Effector memory CD8-positive, alpha-beta T cell (primary cell): ENCODE measurements around the gene APBB2.
"Not testable (repeated sequence)": the region's sequence is repeated elsewhere in the genome, so short reads cannot be mapped to it uniquely, and the experiment has no call there.

Source experiments
- ATAC-seq: fragments of 150-1000 bp; cut with Tn5 transposase; replicated peaks from 2 replicates; pipeline ENCODE4 v1.10.0; 2021; ENCODE audit warnings: mild to moderate bottlenecking, moderate library complexity
- DNase-seq, 3 experiments: peaks; one replicate each; pipeline ENCODE4 v3.0.0; 2021
- H3K27ac Mint-ChIP-seq, 2 donors: one replicate each; pipeline ENCODE4 v1.8.0; 2022; ENCODE audit warnings: mild to moderate bottlenecking in 2 of 2, mixed read lengths in 2 of 2, moderate library complexity in 2 of 2
- H3K27me3 Mint-ChIP-seq, 2 donors: one replicate each; pipeline ENCODE4 v1.8.0; 2022; ENCODE audit warnings: mixed read lengths in 2 of 2
- H3K36me3 Mint-ChIP-seq: one replicate; pipeline ENCODE4 v1.8.0; 2022; ENCODE audit warnings: mild to moderate bottlenecking, moderate library complexity, mixed read lengths; ENCODE audit not compliant: insufficient read depth
- H3K4me1 Mint-ChIP-seq, 2 donors: one replicate each; pipeline ENCODE4 v1.8.0; 2022; ENCODE audit warnings: low read depth in 2 of 2, mixed read lengths in 2 of 2
- H3K4me3 Mint-ChIP-seq, 2 donors: one replicate each; pipeline ENCODE4 v1.8.0; 2022; ENCODE audit warnings: mild to moderate bottlenecking in 2 of 2, mixed read lengths in 2 of 2, moderate library complexity in 2 of 2
- H3K9me3 Mint-ChIP-seq, 2 donors: one replicate each; pipeline ENCODE4 v1.8.0; 2022; ENCODE audit warnings: mixed read lengths in 2 of 2

Gene APBB2

GRCh38 chr4:40831146-40831907 is 383.0 kb downstream of the APBB2 start:
- no peaks in the 10 kb centered on the region for H3K4me1 Mint-ChIP-seq
- H3K4me3 Mint-ChIP-seq, result no peak overlapping the region
- no peaks in the 10 kb centered on the region for H3K36me3 Mint-ChIP-seq
- H3K27ac Mint-ChIP-seq, result no peak overlapping the region
- H3K27me3 Mint-ChIP-seq, result peaks cover 21 to 54% of the 10 kb centered on the region in 2 donors
- ATAC-seq (no peak), DNase-seq (no peak)
- no peaks in the 10 kb centered on the region for H3K9me3 Mint-ChIP-seq

- no peak overlapping the region for H3K27ac Mint-ChIP-seq
- H3K4me1 Mint-ChIP-seq, result no peaks in the 10 kb centered on the region
- no peaks in the 10 kb centered on the region for H3K36me3 Mint-ChIP-seq
- no peaks in the 10 kb centered on the region for H3K9me3 Mint-ChIP-seq
- ATAC-seq, result no peak
- H3K4me3 Mint-ChIP-seq, result no peak overlapping the region
- DNase-seq, result no peak
- peaks cover 21 to 60% of the 10 kb centered on the region in 2 donors for H3K27me3 Mint-ChIP-seq
Observed at GRCh38 chr4:40829586-40829985, 384.8 kb downstream of the APBB2 start.

GRCh38 chr4:40828661-40829060 is 385.7 kb downstream of the APBB2 start:
- no peaks in the 10 kb centered on the region for H3K36me3 Mint-ChIP-seq
- DNase-seq, result no peak
- H3K9me3 Mint-ChIP-seq, result no peaks in the 10 kb centered on the region
- no peak overlapping the region for H3K27ac Mint-ChIP-seq
- ATAC-seq, result no peak
- H3K4me1 Mint-ChIP-seq, result no peaks in the 10 kb centered on the region
- peaks cover 21 to 55% of the 10 kb centered on the region in 2 donors for H3K27me3 Mint-ChIP-seq
- H3K4me3 Mint-ChIP-seq, result no peak overlapping the region

GRCh38 chr4:40827758-40828157 is 386.6 kb downstream of the APBB2 start:
- Mint-ChIP-seq H3K36me3 (no peaks in the 10 kb centered on the region), H3K9me3 (no peaks in the 10 kb centered on the region), H3K27me3 (peaks cover 22 to 50% of the 10 kb centered on the region in 2 donors), H3K27ac (no peak overlapping the region), H3K4me3 (no peak overlapping the region), H3K4me1 (no peaks in the 10 kb centered on the region)
- ATAC-seq (no peak), DNase-seq (no peak)

GRCh38 chr4:40826821-40827220 is 387.5 kb downstream of the APBB2 start:
- ATAC-seq (no peak), DNase-seq (no peak)
- H3K9me3 Mint-ChIP-seq, result no peaks in the 10 kb centered on the region
- H3K36me3 Mint-ChIP-seq, result no peaks in the 10 kb centered on the region
- no peaks in the 10 kb centered on the region for H3K4me1 Mint-ChIP-seq
- H3K27ac Mint-ChIP-seq, result no peak overlapping the region
- no peak overlapping the region for H3K4me3 Mint-ChIP-seq
- peaks cover 22 to 53% of the 10 kb centered on the region in 2 donors for H3K27me3 Mint-ChIP-seq

GRCh38 chr4:40825014-40825838 is 389.1 kb downstream of the APBB2 start:
- peaks cover 22 to 53% of the 10 kb centered on the region in 2 donors for H3K27me3 Mint-ChIP-seq
- H3K27ac Mint-ChIP-seq, result no peak overlapping the region
- H3K36me3 Mint-ChIP-seq, result no peaks in the 10 kb centered on the region
- no peak for DNase-seq
- no peaks in the 10 kb centered on the region for H3K9me3 Mint-ChIP-seq
- no peaks in the 10 kb centered on the region for H3K4me1 Mint-ChIP-seq
- ATAC-seq, result no peak
- no peak overlapping the region for H3K4me3 Mint-ChIP-seq

GRCh38 chr4:40822420-40823166 is 391.7 kb downstream of the APBB2 start:
- no peaks in the 10 kb centered on the region for H3K4me1 Mint-ChIP-seq
- H3K4me3 Mint-ChIP-seq, result no peak overlapping the region
- peaks cover 6 to 27% of the 10 kb centered on the region in 2 donors for H3K27me3 Mint-ChIP-seq
- peaks cover 4% of the 10 kb centered on the region for H3K36me3 Mint-ChIP-seq
- no peaks in the 10 kb centered on the region for H3K9me3 Mint-ChIP-seq
- H3K27ac Mint-ChIP-seq, result no peak overlapping the region
- DNase-seq, result no peak
- no peak for ATAC-seq

- DNase-seq (no peak), ATAC-seq (no peak)
- Mint-ChIP-seq H3K27ac (no peak overlapping the region), H3K9me3 (no peaks in the 10 kb centered on the region), H3K4me1 (no peaks in the 10 kb centered on the region), H3K4me3 (no peak overlapping the region), H3K27me3 (peaks cover 6 to 23% of the 10 kb centered on the region in 2 donors), H3K36me3 (peaks cover 4% of the 10 kb centered on the region)
Observed at GRCh38 chr4:40820101-40820500, 394.2 kb downstream of the APBB2 start.

GRCh38 chr4:40817157-40817556 is 397.2 kb downstream of the APBB2 start:
- H3K27me3 Mint-ChIP-seq, ATAC-seq, H3K4me3 Mint-ChIP-seq, DNase-seq, H3K36me3 Mint-ChIP-seq, H3K4me1 Mint-ChIP-seq, H3K27ac Mint-ChIP-seq, H3K9me3 Mint-ChIP-seq: not testable (repeated sequence)

GRCh38 chr4:40812856-40813255 is 401.5 kb downstream of the APBB2 start:
- no peak for DNase-seq
- H3K4me3 Mint-ChIP-seq, result no peak overlapping the region
- H3K27me3 Mint-ChIP-seq, result peaks cover 6 to 9% of the 10 kb centered on the region in 2 donors
- no peaks in the 10 kb centered on the region for H3K9me3 Mint-ChIP-seq
- H3K4me1 Mint-ChIP-seq, result no peaks in the 10 kb centered on the region
- ATAC-seq, result no peak
- no peaks in the 10 kb centered on the region for H3K36me3 Mint-ChIP-seq
- H3K27ac Mint-ChIP-seq, result no peak overlapping the region

- DNase-seq (no peak), ATAC-seq (no peak)
- Mint-ChIP-seq H3K27me3 (peaks cover 6 to 9% of the 10 kb centered on the region in 2 donors), H3K4me3 (no peak overlapping the region), H3K9me3 (no peaks in the 10 kb centered on the region), H3K36me3 (no peaks in the 10 kb centered on the region), H3K4me1 (no peaks in the 10 kb centered on the region), H3K27ac (no peak overlapping the region)
Observed at GRCh38 chr4:40812386-40812785, 402.0 kb downstream of the APBB2 start.

- no peak for ATAC-seq
- H3K9me3 Mint-ChIP-seq, result no peaks in the 10 kb centered on the region
- no peak overlapping the region for H3K27ac Mint-ChIP-seq
- H3K27me3 Mint-ChIP-seq, result peaks cover 6 to 9% of the 10 kb centered on the region in 2 donors
- no peak for DNase-seq
- H3K36me3 Mint-ChIP-seq, result no peaks in the 10 kb centered on the region
- no peaks in the 10 kb centered on the region for H3K4me1 Mint-ChIP-seq
- no peak overlapping the region for H3K4me3 Mint-ChIP-seq
Observed at GRCh38 chr4:40811956-40812355, 402.4 kb downstream of the APBB2 start.

- Mint-ChIP-seq H3K27ac (no peak overlapping the region), H3K4me3 (no peak overlapping the region), H3K36me3 (no peaks in the 10 kb centered on the region), H3K27me3 (peaks cover 12 to 20% of the 10 kb centered on the region in 2 donors), H3K9me3 (no peaks in the 10 kb centered on the region), H3K4me1 (no peaks in the 10 kb centered on the region)
- ATAC-seq, result no peak
- no peak for DNase-seq
Observed at GRCh38 chr4:40808926-40809457, 405.4 kb downstream of the APBB2 start.
